H1 (cell line): Measurements from ENCODE around the gene GRM4. TPM values are rescaled to one million over a fixed set of nuclear protein-coding genes. Genes with fewer than 3 reads are reported as not detected.

ENCODE experiments used
- CTCF ChIA-PET: fragments of 300-600 bp; sonication (Branson Sonifier 250); formaldehyde crosslinking; loops from one replicate; lab custom pipeline; 2021; ENCODE audit not compliant: partially characterized antibody; lab: Charles Lee
- POLR2A ChIA-PET: fragments of 300-600 bp; sonication (Branson Sonifier 250); formaldehyde crosslinking; loops from one replicate; lab custom pipeline; 2021; ENCODE audit warnings: inconsistent platforms; ENCODE audit not compliant: partially characterized antibody; lab: Charles Lee
- DNase-seq, 2 experiments: peaks; one replicate each; pipeline versions ENCODE4 v3.0.0 to v3.0.0-alpha.2; 2010 to 2022; ENCODE audit warnings: low spot score in 2 of 2, low read depth in 1 of 2, mixed read lengths in 1 of 2
- FAIRE-seq: peaks from 2 replicates; lab custom pipeline; 2011; peaks lifted over from hg19 to GRCh38; lab: Jason Lieb, UNC
- H2AFZ ChIP-seq: 2 replicates; pipeline ENCODE4 v1.8.1; 2012; ENCODE audit warnings: low read length, inconsistent platforms
- H2AK5ac ChIP-seq: 2 replicates; pipeline ENCODE4 v1.6.1; 2013; ENCODE audit warnings: low read depth, low read length
- H2BK120ac ChIP-seq: replicated peaks from 2 replicates; pipeline ENCODE3; 2013; ENCODE audit warnings: low read depth, low read length, inconsistent platforms
- H2BK12ac ChIP-seq: 2 replicates; pipeline ENCODE4 v1.6.1; 2013; ENCODE audit warnings: low read depth, low read length
- H2BK15ac ChIP-seq: 2 replicates; pipeline ENCODE4 v1.6.1; 2013; ENCODE audit warnings: low read length
- H2BK20ac ChIP-seq: 2 replicates; pipeline ENCODE4 v1.6.1; 2013; ENCODE audit warnings: low read length
- H2BK5ac ChIP-seq: 2 replicates; pipeline ENCODE4 v1.6.1; 2013; ENCODE audit warnings: low read depth, low read length
- H3K14ac ChIP-seq: 2 replicates; pipeline ENCODE4 v1.6.1; 2013; ENCODE audit warnings: inconsistent platforms; ENCODE audit not compliant: insufficient read length
- H3K18ac ChIP-seq: 2 replicates; pipeline ENCODE4 v1.6.1; 2013; ENCODE audit warnings: low read length; ENCODE audit errors: extremely low read depth
- H3K23ac ChIP-seq: 2 replicates; pipeline ENCODE4 v1.6.1; 2013; ENCODE audit warnings: inconsistent platforms; ENCODE audit not compliant: insufficient read length
- H3K23me2 ChIP-seq: 2 replicates; pipeline ENCODE4 v1.6.1; 2013; ENCODE audit warnings: low read depth, low read length
- H3K27ac ChIP-seq: 2 replicates; pipeline ENCODE4 v1.6.1; 2011; ENCODE audit warnings: low read depth, low read length, inconsistent platforms
- H3K27me3 ChIP-seq, 4 experiments: replicated peaks in 1 of 4; 1 replicate in 1 of 4; 2 replicates in 3 of 4; pipeline versions ENCODE4 v1.6.1 to v1.8.1; 2011 to 2013; ENCODE audit warnings: low read length in 3 of 4, mild to moderate bottlenecking in 3 of 4, inconsistent platforms in 2 of 4, mixed read lengths in 2 of 4, moderate library complexity in 1 of 4; ENCODE audit not compliant: control insufficient read depth in 3 of 4, insufficient read depth in 3 of 4; ENCODE audit errors: extremely low read depth in 1 of 4
- H3K36me3 ChIP-seq, 4 experiments: 2 replicates each; pipeline versions ENCODE4 v1.6.1 to v1.8.1; 2011 to 2013; ENCODE audit warnings: mild to moderate bottlenecking in 4 of 4, low read length in 3 of 4, moderate library complexity in 2 of 4, control low read depth in 1 of 4, inconsistent platforms in 1 of 4; ENCODE audit not compliant: insufficient read depth in 4 of 4, control insufficient read depth in 2 of 4
- H3K4ac ChIP-seq: replicated peaks from 2 replicates; pipeline ENCODE3; 2013; ENCODE audit warnings: low read length, low read depth, mixed read lengths, inconsistent platforms; ENCODE audit not compliant: insufficient read length
- H3K4me1 ChIP-seq, 4 experiments: replicated peaks in 1 of 4; 1 replicate in 1 of 4; 2 replicates in 3 of 4; pipeline versions ENCODE4 v1.6.1 to v1.8.1; 2011 to 2013; ENCODE audit warnings: low read length in 3 of 4, inconsistent platforms in 2 of 4, mixed read lengths in 1 of 4; ENCODE audit not compliant: insufficient read depth in 4 of 4, control insufficient read depth in 3 of 4
- H3K4me2 ChIP-seq, 2 experiments: 2 replicates each; pipeline versions ENCODE4 v1.6.1 to v1.8.1; 2011 to 2013; ENCODE audit warnings: low read depth in 2 of 2, low read length in 2 of 2, control low read depth in 1 of 2, inconsistent platforms in 1 of 2, mild to moderate bottlenecking in 1 of 2; ENCODE audit not compliant: insufficient read depth in 1 of 2
- H3K4me3 ChIP-seq, 4 experiments: fragments of 200-600, 300-600 bp in 1 of 4; sonication (generic), shearing (Covaris generic), sonication (Bioruptor Twin) in 1 of 4; 2 replicates each; pipeline versions ENCODE4 v1.5.1 to v1.8.1; 2011 to 2016; ENCODE audit warnings: low read length in 4 of 4, low read depth in 3 of 4, control low read depth in 2 of 4, inconsistent platforms in 2 of 4, mild to moderate bottlenecking in 2 of 4, mixed read lengths in 1 of 4, moderate library complexity in 1 of 4; ENCODE audit not compliant: insufficient read depth in 2 of 4; ENCODE audit errors: extremely low read depth in 1 of 4
- H3K56ac ChIP-seq: replicated peaks from 2 replicates; pipeline ENCODE3; 2013; ENCODE audit warnings: low read depth, mild to moderate bottlenecking, mixed read lengths, low read length, inconsistent platforms; ENCODE audit not compliant: insufficient read length
- H3K79me1 ChIP-seq: 2 replicates; pipeline ENCODE4 v1.6.1; 2013; ENCODE audit warnings: low read depth, low read length, control low read depth
- H3K79me2 ChIP-seq, 2 experiments: 2 replicates each; pipeline versions ENCODE4 v1.6.1 to v1.8.1; 2012 to 2013; ENCODE audit warnings: low read length in 2 of 2, mild to moderate bottlenecking in 2 of 2, inconsistent platforms in 1 of 2; ENCODE audit not compliant: insufficient read depth in 2 of 2, control insufficient read depth in 1 of 2
- H3K9ac ChIP-seq, 4 experiments: replicated peaks in 1 of 4; 1 replicate in 1 of 4; 2 replicates in 3 of 4; pipeline versions ENCODE4 v1.6.1 to v1.8.1; 2011 to 2013; ENCODE audit warnings: low read depth in 3 of 4, low read length in 3 of 4, control low read depth in 2 of 4, mild to moderate bottlenecking in 2 of 4, moderate library complexity in 2 of 4, inconsistent platforms in 1 of 4; ENCODE audit errors: extremely low read depth in 1 of 4
- H3K9me3 ChIP-seq, 2 experiments: 2 replicates each; pipeline versions ENCODE4 v1.6.1 to v1.8.1; 2012 to 2013; ENCODE audit warnings: mild to moderate bottlenecking in 2 of 2, moderate library complexity in 2 of 2, control low read depth in 1 of 2, inconsistent platforms in 1 of 2, low read depth in 1 of 2, low read length in 1 of 2, mixed read lengths in 1 of 2; ENCODE audit not compliant: insufficient read depth in 2 of 2
- H4K20me1 ChIP-seq, 2 experiments: replicated peaks in 1 of 2; 2 replicates each; pipeline versions ENCODE3 to v1.8.1; 2011 to 2013; ENCODE audit warnings: inconsistent platforms in 2 of 2, low read length in 2 of 2, mild to moderate bottlenecking in 1 of 2; ENCODE audit not compliant: insufficient read depth in 2 of 2, control insufficient read depth in 1 of 2
- H4K5ac ChIP-seq: 2 replicates; pipeline ENCODE4 v1.6.1; 2013; ENCODE audit warnings: low read length, low read depth, mixed read lengths, inconsistent platforms; ENCODE audit not compliant: insufficient read length
- H4K8ac ChIP-seq: 2 replicates; pipeline ENCODE4 v1.8.0; 2013; ENCODE audit warnings: mild to moderate bottlenecking, moderate library complexity, low read length, inconsistent platforms; ENCODE audit not compliant: insufficient read depth; ENCODE audit errors: extremely low read depth
- H4K91ac ChIP-seq: replicated peaks from 2 replicates; pipeline ENCODE3; 2013; ENCODE audit warnings: low read length, mixed read lengths, inconsistent platforms; ENCODE audit not compliant: insufficient read length
- CBX5 ChIP-seq: fragments of 300-800, 300-1000 bp; sonication (generic); IDR thresholded peaks from 2 replicates; pipeline ENCODE4 v1.7.1; 2016; ENCODE audit warnings: antibody characterized with exemption, low read length, low read depth
- E2F6 ChIP-seq: IDR thresholded peaks from 2 replicates; pipeline ENCODE4 v1.6.1; 2012; ENCODE audit warnings: inconsistent platforms
- EGR1 ChIP-seq: IDR thresholded peaks from 2 replicates; pipeline ENCODE4 v1.6.1; 2011; ENCODE audit warnings: low read depth, low read length, borderline replicate concordance
- EP300 ChIP-seq, 2 experiments: IDR thresholded peaks; 1 replicate in 1 of 2; 2 replicates in 1 of 2; pipeline ENCODE4 v1.6.1; 2011 to 2012; ENCODE audit warnings: low read depth in 2 of 2, low read length in 2 of 2, mild to moderate bottlenecking in 2 of 2, borderline replicate concordance in 1 of 2, inconsistent platforms in 1 of 2, moderate library complexity in 1 of 2
- EZH2 ChIP-seq: fragments of 200-600 bp; sonication (generic); IDR thresholded peaks from 2 replicates; pipeline ENCODE4 v1.7.1; 2012; ENCODE audit warnings: low read depth, mild to moderate bottlenecking, moderate library complexity, low read length, inconsistent platforms; ENCODE audit not compliant: severe bottlenecking
- FOSL1 ChIP-seq: IDR thresholded peaks from 2 replicates; pipeline ENCODE4 v1.6.1; 2011; ENCODE audit warnings: mild to moderate bottlenecking, low read depth, low read length, moderate library complexity; ENCODE audit not compliant: insufficient read depth
- HDAC6 ChIP-seq: IDR thresholded peaks from one replicate; pipeline ENCODE4 v1.7.1; 2012; ENCODE audit warnings: low read depth, mild to moderate bottlenecking, inconsistent platforms, low read length, moderate library complexity
- SIN3A ChIP-seq, 2 experiments: IDR thresholded peaks in 1 of 2; conservative IDR thresholded peaks in 1 of 2; 2 replicates each; pipeline ENCODE4 v1.6.1; 2011 to 2012; ENCODE audit warnings: low read length in 2 of 2, improper control_type of control experiment in 1 of 2, low read depth in 1 of 2, mild to moderate bottlenecking in 1 of 2
- SRF ChIP-seq: IDR thresholded peaks from 2 replicates; pipeline ENCODE4 v1.6.1; 2011; ENCODE audit warnings: mild to moderate bottlenecking, low read depth, low read length, moderate library complexity
- WGBS, 2 experiments: shearing (Covaris generic) in 1 of 2; methylation state at CpG; one replicate each; pipeline versions ENCODE4 v1.1.6 to v1.1.7; 2013 to 2015; ENCODE audit warnings: low lambda C conversion rate in 2 of 2, mixed read lengths in 2 of 2, inconsistent platforms in 1 of 2, low coverage in 1 of 2, missing lambda C conversion rate in 1 of 2; ENCODE audit not compliant: insufficient replicate concordance in 2 of 2, insufficient coverage in 1 of 2, insufficient read length in 1 of 2; ENCODE audit errors: extremely low coverage in 1 of 2, missing lambda C conversion rate in 1 of 2; 5-methylcytosine and 5-hydroxymethylcytosine counted together
- polyA plus RNA-seq, 7 experiments: library from polyadenylated mRNA; depleted of rRNA in 3 of 7; stranded (reverse) in 5 of 7; unstranded in 2 of 7; fragments of >200 nt in 5 of 7; fragments of 200-250 nt in 2 of 7; gene quantifications; 1 replicate in 5 of 7; 2 replicates in 1 of 7; 4 replicates in 1 of 7; pipeline versions ENCODE4 v1.2.1 to v1.2.3, GENCODE V29; 2011 to 2013; ENCODE audit warnings: missing spikeins in 2 of 7, mixed read lengths in 2 of 7
- total RNA-seq: library from RNA; stranded (reverse); fragmentation: NEBNext Ultra II Directional; extraction: Animal tissue kit (Norgen Biotek cat#: 25700); gene quantifications from 2 replicates; pipeline ENCODE4 v1.2.1, GENCODE V29; 2021

The GRM4 gene
- total and polyA plus RNA-seq, 2 of the 8 experiments (the other 6 are each of a cell fraction or from before 2014, with no cell fraction given), result 19.6 to 21.5 TPM

- Histone ChIP-seq H3K27ac (no peak overlapping the region), H4K8ac (peak overlapping the region; percentile 45), H3K9me3 (no peaks in the 10 kb centered on the region), H3K14ac (no peak overlapping the region), H3K23me2 (no peaks in the 10 kb centered on the region), H2BK15ac (peak overlapping the region; percentile 31), H3K79me1 (no peaks in the 10 kb centered on the region), H4K20me1 (peaks cover 1 to 2% of the 10 kb centered on the region in 2 experiments), H3K23ac (no peak overlapping the region), H4K5ac (peak overlapping the region; percentile 81), H3K56ac (no peak overlapping the region), H3K9ac (no peak overlapping the region), H3K4me3 (no peak overlapping the region), H3K18ac (peak overlapping the region; percentile 38), H3K36me3 (no peaks in the 10 kb centered on the region), H3K79me2 (no peaks in the 10 kb centered on the region), H2AFZ (peak overlapping the region; percentile 61; the same call in 1 of the 2 replicates), H2BK20ac (0 out of 2 replicates have a peak overlapping the region, but pooled peaks have one; percentile 21), H2BK5ac (0 out of 2 replicates have a peak overlapping the region, but pooled peaks have one; percentile 35), H2BK12ac (peak overlapping the region; percentile 60), H3K4me1 (peaks cover 6 to 18% (median 11%) of the 10 kb centered on the region in 4 experiments), H3K4me2 (peak overlapping the region in 1 of 2 experiments; percentile 35; a peak in 1 of 4 replicates), H2AK5ac (peak overlapping the region; percentile 77; the same call in 1 of the 2 replicates), H3K4ac (no peak overlapping the region), H2BK120ac (no peak overlapping the region), H4K91ac (no peak overlapping the region), H3K27me3 (peaks cover 0 to 2% (median 0%) of the 10 kb centered on the region in 4 experiments; a peak in 1 of 7 replicates)
- no peak for FAIRE-seq
- ChIA-PET CTCF (interaction anchor here (0.7 to 2.1 kb wide), 7 partner anchors 13 to 481 kb away, joined by 3 to 12 read pairs (median 4); no protein-coding TSS in a partner anchor), POLR2A (interaction anchor here (1.1 to 1.2 kb wide), 2 partner anchors 12 to 96 kb away, joined by 4 to 5 read pairs; no protein-coding TSS in a partner anchor)
- peak; percentile 54 to 91 for DNase-seq
- 70% methylated on average over 16 of the region's 36 CpGs; no CpG with 5 or more reads in 1 of the 2 experiments for WGBS, 2 experiments
- TF ChIP-seq E2F6, result peak; percentile 51; the same call in 1 of the 2 replicates
- no peak for TF ChIP-seq EGR1
- TF ChIP-seq EP300 (IDR thresholded peaks at IDR 0.05; ENCODE audit: borderline replicate concordance in 1 of 2, low read depth in 2 of 2, low read length in 2 of 2), result no peak
- no peak for TF ChIP-seq FOSL1
- no peak for TF ChIP-seq HDAC6
- TF ChIP-seq SIN3A (conservative IDR thresholded peaks at IDR 0.05 in 1 of 2, IDR thresholded peaks at IDR 0.05 in 1 of 2; ENCODE audit: low read depth in 1 of 2, low read length in 2 of 2), result no peak
- no peak for TF ChIP-seq SRF
- no peak for TF ChIP-seq EZH2
- no peak for TF ChIP-seq CBX5
Measured at GRCh38 chr6:34056305-34057108, 89.4 kb downstream of the GRM4 start.
